Measurements from ENCODE around the gene CCDC192. TPM values are rescaled to one million over a fixed set of nuclear protein-coding genes. Genes with fewer than 3 reads are reported as not detected.
A peak's percentile ranks its signal among the peaks of the same experiment; 100 is the strongest.

The CCDC192 gene
- total RNA-seq, 1 experiment from 2014 or later = not detected

DNA sequence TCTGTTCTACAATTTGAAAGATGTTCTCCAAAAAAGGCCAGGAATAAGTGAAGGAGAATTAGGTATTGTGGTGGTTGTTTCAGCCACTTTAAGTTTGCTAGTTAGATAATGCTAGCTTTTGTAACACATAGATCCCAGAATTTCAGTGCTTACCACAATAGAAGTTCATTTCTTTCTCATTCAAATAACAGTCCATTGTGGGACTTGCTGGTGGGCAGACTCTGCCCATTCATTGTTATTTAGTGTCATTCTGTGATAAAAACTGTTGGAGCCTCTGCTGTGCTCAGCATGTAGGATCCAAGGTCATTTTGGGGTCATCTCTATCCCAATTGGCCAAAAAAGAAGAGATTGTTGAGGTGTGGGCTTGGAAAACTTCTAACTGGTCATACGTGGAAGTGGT lies 106.8 kb downstream of the CCDC192 start:
- no peak for DNase-seq (ENCODE audit: low spot score)

GRCh38 chr5:127810707-127811490 lies 107.7 kb downstream of the CCDC192 start:
- no peak for DNase-seq (ENCODE audit: low spot score)

GRCh38 chr5:127812570-127812969 lies 109.4 kb downstream of the CCDC192 start:
- DNase-seq (ENCODE audit: low spot score) = no peak

DNA sequence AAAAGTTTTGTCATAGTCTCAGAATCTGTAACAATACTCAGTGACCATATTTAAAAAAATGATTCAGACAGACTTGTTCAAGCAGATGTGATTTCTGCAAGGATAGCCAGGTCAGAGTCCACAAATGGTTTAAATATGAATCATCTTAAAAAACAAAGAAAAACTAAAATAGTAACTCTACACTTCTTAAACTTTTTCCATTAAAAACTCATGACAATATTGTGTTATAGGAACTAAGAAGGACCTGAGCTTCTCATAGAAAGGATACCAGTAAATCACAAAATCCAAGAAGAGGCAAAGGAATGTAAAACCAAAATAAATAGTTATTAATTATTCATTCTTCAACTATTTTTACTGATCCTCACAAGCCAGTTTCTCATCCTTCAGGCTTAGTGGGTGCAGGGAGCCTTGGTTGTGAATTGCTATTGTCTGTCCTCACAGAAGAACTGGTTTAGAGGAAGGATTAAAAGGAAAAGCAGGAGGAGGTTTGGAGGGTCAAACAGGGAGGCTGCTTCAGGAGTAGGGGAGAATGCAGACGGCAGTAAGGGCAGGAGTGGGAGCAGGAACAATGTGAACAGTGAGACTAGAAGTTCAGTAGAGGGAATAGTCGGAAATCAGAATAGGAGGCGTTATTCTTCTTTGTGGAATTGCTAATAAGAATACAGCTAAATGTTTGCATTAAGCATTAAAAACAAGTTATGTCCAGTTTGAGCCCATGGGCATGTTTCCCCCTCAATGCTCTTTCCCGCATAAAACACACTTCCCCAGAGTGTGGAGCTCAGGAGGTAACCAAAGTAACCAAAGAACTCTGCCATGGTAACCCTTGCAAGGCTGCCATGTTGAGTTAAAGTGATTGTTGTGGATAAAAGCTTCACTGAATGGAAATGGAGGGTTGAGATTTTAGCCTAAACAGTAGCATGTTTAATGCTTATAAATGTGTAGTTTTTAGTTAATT lies 110.7 kb downstream of the CCDC192 start:
- no peak for DNase-seq (ENCODE audit: low spot score)

GRCh38 chr5:127814588-127814973 lies 111.4 kb downstream of the CCDC192 start:
- DNase-seq (ENCODE audit: low spot score) = no peak

GRCh38 chr5:127820910-127821553 lies 117.8 kb downstream of the CCDC192 start:
- peak; percentile 43 for DNase-seq (ENCODE audit: low spot score)

DNA sequence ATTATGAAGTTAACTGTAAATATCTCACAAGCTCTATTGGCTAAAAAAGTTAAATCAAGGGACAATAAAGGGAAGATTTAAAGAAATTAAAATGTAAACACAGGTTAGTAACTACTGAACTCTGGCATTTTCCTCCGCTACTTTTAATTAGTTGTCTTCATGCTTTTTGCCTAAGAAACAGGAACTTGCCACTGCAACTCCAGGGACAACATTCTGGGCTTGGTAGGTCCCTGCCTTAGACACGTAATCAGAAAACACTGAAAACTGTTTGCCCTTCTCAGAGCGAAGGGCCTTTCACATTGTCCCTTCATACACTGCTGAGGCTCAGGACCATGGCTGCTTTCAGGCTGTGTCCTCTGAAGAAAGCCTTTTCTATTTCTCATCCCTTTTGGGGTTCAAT lies 118.7 kb downstream of the CCDC192 start:
- DNase-seq (ENCODE audit: low spot score) = no peak

DNA sequence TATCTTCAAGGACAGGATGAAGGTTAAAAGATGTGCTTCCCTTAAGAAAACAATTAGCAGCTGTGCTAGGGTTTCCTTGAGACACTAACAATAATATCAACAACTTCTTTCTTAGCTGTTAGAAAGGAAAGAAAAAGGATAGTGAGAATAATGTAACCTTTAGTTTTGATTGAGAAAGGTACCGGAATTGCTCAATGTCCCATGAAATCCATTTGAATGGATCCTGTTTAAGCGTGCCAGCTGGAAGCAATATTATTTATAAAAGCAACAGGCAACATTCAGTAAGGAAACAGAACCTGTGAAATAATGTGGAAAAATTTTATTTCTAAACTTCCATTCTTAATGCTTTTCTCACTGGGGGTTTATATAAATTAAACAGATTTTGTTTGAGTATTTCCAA lies 120.9 kb downstream of the CCDC192 start:
- DNase-seq (ENCODE audit: low spot score) = no peak

DNA sequence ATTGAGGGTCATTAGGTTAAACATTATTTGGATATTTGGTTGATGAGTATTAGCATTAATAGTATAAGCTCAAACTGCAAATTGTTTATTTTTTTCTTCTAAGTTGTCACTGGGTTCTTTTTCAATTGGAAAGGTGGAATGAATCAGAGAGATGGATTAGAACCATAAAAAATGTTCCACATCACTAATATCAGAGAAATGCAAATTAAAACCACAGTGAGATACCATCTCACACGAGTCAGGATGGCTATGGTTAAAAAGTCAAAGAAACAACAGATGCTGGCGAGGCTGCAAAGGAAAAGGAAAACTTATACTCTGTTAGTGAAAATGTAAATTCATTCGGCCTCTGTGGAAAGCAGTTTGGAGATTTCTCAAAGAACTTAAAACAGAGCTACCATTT lies 122.8 kb downstream of the CCDC192 start:
- DNase-seq (ENCODE audit: low spot score) = no peak

GRCh38 chr5:127827451-127827850 lies 124.3 kb downstream of the CCDC192 start:
- DNase-seq (ENCODE audit: low spot score) = no peak

DNA sequence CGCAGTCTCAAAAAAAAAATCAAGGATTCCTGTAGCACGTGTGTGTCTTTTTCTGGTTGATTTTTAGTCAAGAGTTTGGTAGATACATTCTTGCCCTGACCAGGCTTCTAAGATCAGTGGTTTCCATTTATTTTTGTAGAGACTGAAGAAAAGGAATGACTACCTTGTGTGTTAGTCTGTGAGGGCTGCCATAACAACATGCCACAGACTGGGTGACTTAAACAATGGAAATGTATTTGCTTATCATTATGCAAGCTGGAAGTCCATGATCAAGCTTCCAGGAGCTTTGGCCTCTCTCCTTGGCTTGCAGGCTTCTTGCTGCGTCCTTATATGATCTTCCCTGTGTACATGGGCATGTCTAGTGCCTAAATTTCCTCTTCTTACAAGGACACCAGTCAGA lies 127.0 kb downstream of the CCDC192 start:
- no peak for DNase-seq (ENCODE audit: low spot score)

DNA sequence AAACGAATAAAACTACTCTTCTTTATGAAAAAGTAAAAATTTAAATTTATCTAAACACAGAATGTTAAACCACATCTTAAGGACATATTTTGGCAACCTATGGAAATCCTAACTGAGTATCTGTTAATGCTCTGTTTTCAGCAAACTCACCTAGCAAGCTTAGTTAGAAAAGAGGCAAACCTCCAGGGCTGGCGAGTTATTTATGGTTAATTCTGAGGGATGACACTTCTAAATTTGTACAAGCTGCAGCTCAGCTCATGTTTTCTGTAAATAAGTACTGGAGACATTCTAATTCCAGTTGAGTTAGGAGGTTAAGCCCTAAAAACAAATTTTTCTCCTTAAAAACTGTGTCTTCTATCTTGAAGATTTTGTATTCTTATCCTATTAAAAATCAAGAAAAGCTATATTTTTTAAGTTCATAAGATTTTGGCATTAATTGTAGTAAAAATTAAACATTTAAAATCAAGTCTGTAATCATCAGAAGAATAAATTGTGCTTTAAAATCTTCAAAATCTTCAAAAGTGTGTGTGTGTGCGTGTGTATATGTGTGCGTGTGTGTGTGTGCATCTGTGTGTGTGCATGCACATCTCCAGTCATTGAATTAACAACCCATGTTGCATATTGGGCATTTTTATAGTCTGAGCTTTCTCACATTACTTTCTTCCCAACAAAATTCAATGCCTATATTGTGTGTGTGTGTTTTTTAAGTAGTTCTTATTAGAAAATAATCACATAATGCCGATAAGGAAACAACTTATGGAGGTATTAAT lies 127.8 kb downstream of the CCDC192 start:
- DNase-seq (ENCODE audit: low spot score) = no peak

DNA sequence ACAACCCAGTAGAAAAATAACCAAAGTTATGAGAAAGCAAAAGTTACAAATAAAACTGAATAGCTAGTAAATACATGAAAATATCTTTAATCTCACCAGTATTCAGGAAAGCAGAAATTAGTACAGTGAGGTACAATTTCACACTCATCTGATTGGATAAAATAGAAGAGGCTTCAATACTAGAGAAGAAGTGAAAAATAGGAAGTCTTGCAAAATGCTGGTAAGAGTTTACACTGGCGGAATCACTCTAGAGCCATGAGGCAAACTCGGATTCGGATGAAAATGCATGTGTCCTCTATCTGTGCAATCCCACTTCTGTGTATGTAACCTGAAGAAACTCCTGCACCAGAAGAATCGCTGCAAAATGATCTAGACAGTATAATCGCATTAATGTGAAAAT lies 128.9 kb downstream of the CCDC192 start:
- DNase-seq (ENCODE audit: low spot score) = no peak

DNA sequence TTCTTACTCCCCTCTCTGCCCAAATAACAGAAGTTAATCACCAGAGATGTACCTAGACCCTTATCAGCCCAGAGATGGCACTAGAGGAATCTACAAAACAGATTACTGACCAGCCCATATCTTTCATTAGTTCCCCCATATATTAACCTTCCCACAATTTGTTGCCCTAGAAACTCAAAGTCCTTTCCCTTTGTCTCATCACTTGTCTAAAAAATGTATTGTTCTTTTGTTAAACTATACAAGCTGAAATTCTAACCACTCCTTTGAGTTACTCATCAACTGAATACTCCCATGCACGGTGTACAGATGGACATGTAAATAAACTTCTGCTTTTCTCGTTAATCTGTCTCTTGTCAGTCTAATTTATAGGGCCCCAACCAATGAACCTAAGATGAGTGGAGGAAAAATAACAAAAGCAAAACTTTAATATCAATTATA lies 130.9 kb downstream of the CCDC192 start:
- no peak for DNase-seq (ENCODE audit: low spot score)

GRCh38 chr5:127834554-127834953 lies 131.4 kb downstream of the CCDC192 start:
- DNase-seq (ENCODE audit: low spot score) = no peak

DNA sequence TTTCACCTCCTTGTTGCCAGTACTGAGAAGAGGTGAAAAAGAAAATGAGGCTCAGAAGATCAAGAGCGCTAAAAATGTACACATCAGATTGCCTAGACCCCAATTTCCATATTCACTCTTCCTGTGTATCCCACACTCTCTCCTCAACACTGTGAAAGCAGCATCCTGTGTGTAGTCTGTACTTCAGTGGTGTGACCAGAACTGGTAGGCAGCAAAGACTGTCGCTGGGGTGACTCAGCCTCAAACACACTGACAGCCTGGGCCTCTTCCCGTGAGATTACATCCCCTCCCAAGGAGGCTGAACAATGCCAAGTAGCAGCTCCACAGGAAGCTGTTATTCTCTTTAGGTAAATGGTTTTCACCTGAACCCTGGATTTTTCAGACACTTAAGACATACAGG lies 135.5 kb downstream of the CCDC192 start:
- DNase-seq (ENCODE audit: low spot score) = peak; percentile 74

DNA sequence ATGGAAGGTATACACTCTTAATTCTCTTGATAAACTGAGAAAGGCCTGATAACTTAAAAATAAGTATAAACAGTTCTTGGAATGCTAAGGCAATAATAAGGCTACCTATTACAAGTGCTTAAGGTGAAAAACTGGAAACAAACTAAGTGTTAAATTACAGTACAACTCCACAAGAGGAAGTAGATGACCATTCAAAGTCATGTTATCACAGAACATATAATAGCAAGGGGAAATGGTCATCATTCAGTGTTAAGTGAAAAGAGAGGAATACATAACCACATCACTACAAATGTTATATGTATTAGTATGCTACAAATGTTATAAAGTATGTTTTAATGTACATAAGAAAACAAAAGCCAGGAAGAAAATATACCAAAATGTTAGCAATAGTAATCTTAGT lies 135.9 kb downstream of the CCDC192 start:
- DNase-seq (ENCODE audit: low spot score) = no peak

- no peak for DNase-seq (ENCODE audit: low spot score)
Measured at GRCh38 chr5:127839496-127840197, 136.5 kb downstream of the CCDC192 start.

GRCh38 chr5:127840198-127840524 lies 137.0 kb downstream of the CCDC192 start:
- DNase-seq (ENCODE audit: low spot score) = no peak

- DNase-seq (ENCODE audit: low spot score) = no peak
Measured at GRCh38 chr5:127840809-127841208, 137.6 kb downstream of the CCDC192 start.

GRCh38 chr5:127844581-127845021 lies 141.4 kb downstream of the CCDC192 start:
- DNase-seq (ENCODE audit: low spot score) = peak; percentile 26
